GM19463 (cell line): Measurements from ENCODE around the gene PYGO1.

Experiments used
- ATAC-seq: cut with Tn5 transposase; IDR thresholded peaks from one replicate; pipeline ENCODE4 v1.9.1; 2021; ENCODE audit warnings: mild to moderate bottlenecking, moderate library complexity; ENCODE audit not compliant: unreplicated experiment

Gene PYGO1

GRCh38 chr15:55573224-55573623 lies 14.9 kb downstream of the PYGO1 start:
- ATAC-seq: no peak

- ATAC-seq: no peak
These were observed 23.6 kb downstream of the PYGO1 start for GRCh38 chr15:55564347-55565145.

- ATAC-seq: no peak
These were observed 25.5 kb downstream of the PYGO1 start for GRCh38 chr15:55562601-55563000.

GRCh38 chr15:55555089-55555488 lies 33.1 kb downstream of the PYGO1 start:
- no peak for ATAC-seq

- no peak for ATAC-seq
These were observed 35.2 kb downstream of the PYGO1 start for GRCh38 chr15:55552926-55553325.

- no peak for ATAC-seq
These were observed 35.7 kb downstream of the PYGO1 start for GRCh38 chr15:55552451-55552850.

GRCh38 chr15:55549305-55549704 lies 38.8 kb downstream of the PYGO1 start:
- ATAC-seq: no peak

DNA sequence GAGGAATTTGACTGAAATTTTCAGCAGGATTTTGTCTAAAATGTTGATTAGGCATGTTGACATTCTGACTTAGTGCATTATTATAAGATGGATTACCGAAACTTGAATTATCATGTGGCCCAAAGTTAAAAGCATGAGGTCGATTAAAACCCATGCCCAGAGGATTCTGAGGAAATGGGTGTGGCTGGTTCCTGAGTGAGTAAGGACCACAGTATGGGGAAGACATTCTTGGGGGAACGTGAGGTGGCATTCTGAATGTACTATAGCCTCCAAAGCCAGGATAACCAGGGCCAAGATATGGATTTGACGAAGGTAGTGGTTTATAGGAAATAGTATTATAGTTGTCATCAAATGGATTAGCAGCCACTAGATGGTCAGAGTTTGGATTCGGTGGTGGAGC lies 41.4 kb downstream of the PYGO1 start:
- no peak for ATAC-seq

DNA sequence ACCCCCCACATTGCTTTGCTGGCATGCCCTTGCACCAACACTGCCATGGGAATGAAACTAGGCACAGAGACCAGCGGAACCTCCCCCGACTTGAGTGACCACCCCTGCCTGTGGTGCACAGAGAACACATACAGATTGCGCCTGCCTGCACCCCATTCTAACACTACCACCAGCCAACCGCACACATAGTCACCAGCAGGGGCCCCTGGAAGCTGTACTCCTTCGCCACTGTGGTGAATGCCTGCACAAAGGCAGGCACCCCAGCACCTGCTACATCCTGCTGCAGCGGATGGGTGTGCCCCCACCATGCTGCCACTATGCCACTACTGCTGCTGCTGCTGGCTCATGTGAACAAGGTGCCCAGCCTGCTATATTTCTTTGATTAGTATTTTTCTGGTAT lies 52.7 kb downstream of the PYGO1 start:
- ATAC-seq: no peak

DNA sequence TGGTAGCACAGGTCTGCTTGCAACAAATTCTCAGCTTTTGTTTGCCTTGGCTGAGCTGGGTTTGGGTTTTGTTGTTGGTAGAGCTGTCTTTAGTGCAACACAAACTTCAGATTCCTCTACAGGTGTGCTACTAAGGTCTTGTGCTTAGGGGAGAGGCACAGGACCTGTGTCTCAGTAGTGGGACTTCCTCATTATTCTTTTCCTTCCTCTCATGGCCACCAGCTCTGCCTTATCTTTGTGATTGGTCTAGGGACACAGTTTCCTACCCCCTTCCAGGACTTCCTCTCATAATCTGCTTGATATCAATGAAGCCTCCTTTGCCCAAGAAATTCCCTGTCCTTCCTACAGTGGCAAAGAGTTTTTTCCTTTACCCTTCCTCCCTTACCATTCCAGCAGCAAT lies 55.2 kb downstream of the PYGO1 start:
- no peak for ATAC-seq

- no peak for ATAC-seq
These were observed 57.3 kb downstream of the PYGO1 start for GRCh38 chr15:55530861-55531313.

- ATAC-seq: no peak
These were observed 59.3 kb downstream of the PYGO1 start for GRCh38 chr15:55528812-55529211.

DNA sequence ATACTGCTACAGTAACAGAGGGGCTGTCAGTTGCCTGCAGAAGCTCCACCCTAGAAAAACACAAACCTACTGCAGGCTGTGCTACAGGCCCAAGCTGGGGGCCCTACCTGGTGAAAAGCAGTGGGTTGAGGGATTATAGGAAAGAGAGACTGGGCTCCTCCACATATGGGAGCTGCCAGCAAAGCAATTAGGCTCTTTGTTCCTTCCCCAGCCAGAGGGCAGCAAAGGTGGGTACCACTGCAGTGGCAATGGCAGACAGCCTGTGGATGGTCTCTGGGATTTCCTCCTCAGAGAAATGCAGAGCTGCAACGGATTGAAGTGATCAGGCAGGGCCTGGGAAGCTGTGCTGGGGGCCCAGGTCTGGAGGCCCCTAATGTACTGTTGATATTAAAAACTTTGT lies 61.0 kb downstream of the PYGO1 start:
- ATAC-seq: no peak

GRCh38 chr15:55526559-55527036 lies 61.5 kb downstream of the PYGO1 start:
- peak; percentile 70 for ATAC-seq

DNA sequence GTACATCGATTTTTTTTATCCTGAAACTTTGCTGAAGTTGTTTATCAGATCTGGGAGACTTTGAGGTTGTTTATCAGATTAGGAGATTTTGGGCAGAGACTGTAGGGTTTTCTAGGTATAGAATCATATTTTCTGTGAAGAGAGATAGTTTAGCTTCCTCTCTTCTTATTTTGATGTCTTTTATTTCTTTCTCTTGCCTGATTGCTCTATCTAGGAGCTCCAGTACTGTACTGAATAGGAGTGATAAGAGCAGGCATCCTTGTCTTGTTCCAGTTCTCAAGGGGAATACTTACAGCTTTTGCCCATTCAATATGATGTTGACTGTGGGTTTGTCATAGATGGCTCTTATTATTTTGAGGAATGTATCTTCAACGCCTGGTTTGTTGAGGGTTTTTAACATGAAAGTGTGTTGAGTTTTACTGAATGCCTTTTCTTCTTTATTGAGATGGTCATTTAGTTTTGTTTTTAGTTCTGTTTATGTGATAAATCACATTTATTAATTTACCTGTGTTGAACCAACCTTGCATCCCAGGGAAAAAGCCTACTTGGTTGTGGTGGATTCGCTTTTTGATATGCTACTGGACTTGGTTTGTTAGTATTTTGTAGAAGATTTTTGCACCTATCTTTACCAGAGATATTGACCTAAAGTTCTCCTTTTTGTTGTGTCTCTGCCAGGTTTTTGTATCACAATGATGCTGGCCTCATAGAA lies 65.2 kb downstream of the PYGO1 start:
- no peak for ATAC-seq

- ATAC-seq: no peak
These were observed 69.5 kb downstream of the PYGO1 start for GRCh38 chr15:55518641-55519040.

DNA sequence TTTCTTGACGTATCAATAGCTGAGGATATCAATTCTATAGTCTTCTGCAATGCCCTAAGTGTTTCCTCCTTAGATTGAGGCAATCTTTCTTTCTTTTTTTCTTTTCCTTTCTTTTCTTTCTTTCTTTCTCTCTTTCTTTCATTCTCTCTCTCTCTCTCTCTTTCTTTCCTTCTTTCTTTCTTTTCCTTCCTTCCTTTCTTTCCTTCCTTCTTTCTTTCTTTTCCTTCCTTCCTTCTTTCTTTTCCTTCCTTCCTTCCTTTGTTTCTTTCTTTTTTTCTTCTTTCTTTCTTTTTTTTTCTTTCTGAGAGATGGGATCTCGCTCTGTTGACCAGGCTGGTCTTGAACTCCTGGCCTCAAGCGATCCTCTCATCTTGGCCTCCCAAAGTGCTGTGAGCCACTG lies 70.1 kb downstream of the PYGO1 start:
- ATAC-seq: no peak

DNA sequence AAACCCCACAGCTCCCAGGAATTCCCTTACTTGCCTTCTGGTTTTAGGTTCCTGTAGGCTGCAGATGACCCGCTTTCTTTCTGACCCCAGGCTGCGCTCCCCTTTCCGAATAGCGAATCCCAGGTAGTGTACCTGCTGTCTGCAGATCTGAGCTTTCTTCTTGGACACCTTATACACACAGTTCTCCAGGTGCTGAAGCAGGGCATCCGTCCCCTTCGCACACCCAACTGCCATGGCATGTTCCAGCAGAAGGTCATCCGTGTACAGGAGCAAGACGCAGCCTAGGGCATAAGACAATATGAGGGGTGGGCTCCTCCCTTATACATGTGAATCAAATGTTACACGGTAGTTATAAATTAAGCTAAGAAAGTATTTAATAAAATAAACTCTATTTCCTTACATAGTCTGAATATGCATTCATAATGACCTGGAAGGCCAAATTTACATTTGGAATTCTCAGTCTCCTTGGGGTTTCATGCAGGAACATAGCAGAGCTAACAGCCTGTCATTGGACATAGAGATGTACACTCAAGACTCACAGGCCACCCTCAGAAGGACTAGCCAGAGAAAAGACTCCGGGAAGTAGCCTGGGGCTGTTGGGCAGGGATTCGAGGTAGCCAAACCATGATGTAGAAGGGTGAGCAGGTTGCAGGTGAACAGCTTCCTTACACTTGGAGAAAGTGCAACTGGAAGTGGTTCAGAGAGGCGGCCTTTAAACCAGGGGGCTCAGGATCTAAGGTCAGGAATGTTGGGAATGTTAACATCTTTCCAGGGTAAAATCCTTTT lies 72.0 kb downstream of the PYGO1 start:
- ATAC-seq: no peak

DNA sequence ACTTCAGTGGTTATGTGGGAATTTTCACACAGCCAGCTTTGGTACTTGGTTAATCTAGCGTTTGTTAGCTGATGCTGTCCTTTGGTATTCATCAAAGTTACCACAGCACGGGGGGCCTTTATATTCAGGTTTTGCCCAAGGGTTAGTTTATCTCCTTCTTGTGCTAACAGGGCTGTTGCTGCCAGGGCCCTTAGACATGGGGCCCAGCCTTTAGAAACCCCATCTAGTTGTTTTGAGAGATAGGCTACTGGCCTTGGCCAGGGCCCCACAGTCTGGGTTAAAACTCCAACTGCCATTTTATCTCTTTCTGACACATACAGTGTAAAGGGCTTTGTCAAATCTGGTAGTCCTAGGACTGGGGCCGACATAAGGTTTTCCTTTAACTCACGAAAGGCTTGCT lies 72.7 kb downstream of the PYGO1 start:
- no peak for ATAC-seq

GRCh38 chr15:55514414-55514850 lies 73.7 kb downstream of the PYGO1 start:
- ATAC-seq: no peak
